ENCODE results near the gene ADRM1. TPM values are rescaled to one million over a fixed set of nuclear protein-coding genes. Genes with fewer than 3 reads are reported as not detected.

Gene ADRM1
- total and polyA plus RNA-seq, 2 of the 4 experiments (the other 2 are of a cell fraction) = 103 to 149 TPM

- TF ChIP-seq CHD1 (IDR thresholded peaks at IDR 0.05; ENCODE audit: low read depth, low read length) = no peak
- TF ChIP-seq RFX5 (IDR thresholded peaks at IDR 0.05; ENCODE audit: low read depth, low read length) = no peak
- no peak for TF ChIP-seq USF2 (IDR thresholded peaks at IDR 0.05; ENCODE audit: low read depth, low read length)
- no peak for TF ChIP-seq NFE2L2 (IDR thresholded peaks at IDR 0.05; ENCODE audit: low read depth, low read length)
- H3K9me3 ChIP-seq (ENCODE audit: control insufficient read depth, insufficient read depth, low read length) = no peaks in the 10 kb centered on the region
- dilution Hi-C loops (cut with HindIII; ENCODE audit: low sequenced_read_pairs, unreplicated experiment) = loop anchor here (25.0 kb wide), 1 partner anchor 96 kb away; the partner anchor contains the start of gene RPS21
Measured at GRCh38 chr20:62291251-62292066, 11.3 kb upstream of the ADRM1 start.

More at GRCh38 chr20:62291251-62292066, 11.3 kb upstream of the ADRM1 start:
- Histone ChIP-seq H3K27me3 (ENCODE audit: control insufficient read depth, insufficient read depth, low read length) (no peaks in the 10 kb centered on the region), H4K5ac (ENCODE audit: low read depth, low read length) (no peak overlapping the region), H2AK5ac (ENCODE audit: low read depth, low read length) (no peak overlapping the region), H2BK5ac (ENCODE audit: low read depth, low read length, poor library complexity, severe bottlenecking) (no peak overlapping the region), H3K23ac (ENCODE audit: low read depth, low read length) (no peak overlapping the region), H3K4me3 (ENCODE audit: insufficient read depth, low read depth, low read length) (no peak overlapping the region), H4K8ac (ENCODE audit: low read depth in 2 of 2, low read length in 2 of 2) (no peak overlapping the region), H2AFZ (replicated peaks; ENCODE audit: low read length, poor library complexity) (no peak overlapping the region), H3K4me2 (ENCODE audit: low read depth, low read length) (no peak overlapping the region), H3K79me1 (ENCODE audit: low read depth in 1 of 2, low read length in 2 of 2) (no peaks in the 10 kb centered on the region; a peak in 1 of 4 replicates), H3K18ac (ENCODE audit: low read depth, low read length) (no peak overlapping the region), H4K91ac (ENCODE audit: insufficient read depth, low read depth, low read length) (no peak overlapping the region), H3K4ac (ENCODE audit: low read depth, low read length) (no peak overlapping the region), H4K20me1 (ENCODE audit: insufficient read depth, low read length) (no peaks in the 10 kb centered on the region; the same call in none of the 2 replicates), H2BK120ac (ENCODE audit: low read depth, low read length) (no peak overlapping the region), H2AK9ac (replicated peaks; ENCODE audit: low read depth, low read length, poor library complexity) (no peak overlapping the region), H2BK15ac (ENCODE audit: low read depth, low read length) (no peak overlapping the region), H3K4me1 (ENCODE audit: control insufficient read depth, insufficient read depth, low read length) (no peaks in the 10 kb centered on the region), H3K9me1 (ENCODE audit: insufficient read depth, low read length) (no peaks in the 10 kb centered on the region; the same call in 1 of the 2 replicates), H3K36me3 (ENCODE audit: control insufficient read depth, insufficient read depth, low read length) (peaks cover 50% of the 10 kb centered on the region), H3K27ac (ENCODE audit: insufficient read depth, low read length) (no peak overlapping the region), H2BK20ac (ENCODE audit: low read depth, low read length) (no peak overlapping the region), H3K56ac (ENCODE audit: extremely low read depth, insufficient read depth, low read length) (no peak overlapping the region), H3K14ac (replicated peaks; ENCODE audit: low read depth, low read length) (no peak overlapping the region), H3K9ac (ENCODE audit: low read depth, low read length) (no peak overlapping the region)
- 95% methylated on average over 21 of the region's 29 CpGs; no CpG with 5 or more reads in 1 of the 2 experiments for WGBS, 2 experiments (ENCODE audit: extremely low coverage in 2 of 2, insufficient read length in 1 of 2)
- no TSS peak for BruUV-seq (replicated peaks)
- DNase-seq = no peak
- CTCF ChIA-PET = no interaction called here
- in situ Hi-C loops (cut with MboI; ENCODE audit: low sequenced_read_pairs) = loop anchor here (25.0 kb wide), 1 partner anchor 321 kb away; no protein-coding TSS in a partner anchor
- POLR2A ChIA-PET (ENCODE audit: unreplicated experiment) = no interaction called here
- ATAC-seq (ENCODE audit: low read depth) = no peak
- intact Hi-C loops (cut with micrococcal nuclease) = no loop called here
